GM12875 (cell line): ENCODE results near the gene TEKTIP1.

Experiments used
- H3K4me3 ChIP-seq: one replicate; pipeline ENCODE4 v1.5.1; 2011; ENCODE audit warnings: low read depth, low read length, control low read depth
- CTCF ChIP-seq: IDR thresholded peaks from 2 replicates; pipeline ENCODE4 v1.5.1; 2011; ENCODE audit warnings: low read depth, mild to moderate bottlenecking, control low read depth, inconsistent platforms, low read length, moderate library complexity, borderline replicate concordance; ENCODE audit not compliant: insufficient read depth

The TEKTIP1 gene

GRCh38 chr19:3547767-3548282 lies 8.9 kb downstream of the TEKTIP1 start:
- H3K4me3 ChIP-seq, result no peak overlapping the region
- no peak for TF ChIP-seq CTCF

GRCh38 chr19:3548606-3549005 lies 9.6 kb downstream of the TEKTIP1 start:
- no peak for TF ChIP-seq CTCF
- H3K4me3 ChIP-seq, result no peak overlapping the region

GRCh38 chr19:3549816-3550215 lies 10.8 kb downstream of the TEKTIP1 start:
- no peak for TF ChIP-seq CTCF

GRCh38 chr19:3550947-3551791 lies 12.2 kb downstream of the TEKTIP1 start:
- H3K4me3 ChIP-seq, result no peak overlapping the region
- no peak for TF ChIP-seq CTCF

More at GRCh38 chr19:3549816-3550215, 10.8 kb downstream of the TEKTIP1 start:
- no peak overlapping the region for H3K4me3 ChIP-seq

- H3K4me3 ChIP-seq, result no peak overlapping the region
- TF ChIP-seq CTCF, result no peak
Observed at GRCh38 chr19:3551792-3552095, 12.8 kb downstream of the TEKTIP1 start.

GRCh38 chr19:3554254-3555083 lies 15.5 kb downstream of the TEKTIP1 start:
- TF ChIP-seq CTCF, result no peak
- H3K4me3 ChIP-seq, result no peak overlapping the region
